OCI-LY7 (cell line): ENCODE measurements around the gene GLYATL1. TPM values are rescaled to one million over a fixed set of nuclear protein-coding genes. Genes with fewer than 3 reads are reported as not detected.

ENCODE experiments used
- BruUV-seq: library from RNA; stranded (reverse); fragments of 400-500 nt; replicated peaks from 2 replicates; lab custom pipeline; 2021; lab: Mats Ljungman, UMichigan
- CTCF ChIA-PET: fragments of 300-600 bp; sonication (Branson Sonifier 250); formaldehyde crosslinking; loops from one replicate; lab custom pipeline; 2022; ENCODE audit warnings: antibody characterized with exemption; ENCODE audit not compliant: unreplicated experiment; lab: Charles Lee
- POLR2A ChIA-PET: fragments of 300-600 bp; sonication (Branson Sonifier 250); formaldehyde crosslinking; loops from one replicate; lab custom pipeline; 2022; ENCODE audit warnings: antibody characterized with exemption; lab: Charles Lee
- DNase-seq: peaks from one replicate; pipeline ENCODE4 v3.0.0-alpha.2; 2015; ENCODE audit warnings: low spot score
- H2AFZ ChIP-seq: fragments of 200-600 bp; sonication (generic), shearing (Covaris generic); 2 replicates; pipeline ENCODE4 v1.6.1; 2014; ENCODE audit warnings: mild to moderate bottlenecking, antibody characterized with exemption, low read length, moderate library complexity
- H3K27ac ChIP-seq: fragments of 200-600 bp; sonication (generic); 2 replicates; pipeline ENCODE4 v1.5.1; 2014; ENCODE audit warnings: mixed run types, low read depth, mild to moderate bottlenecking, moderate library complexity, low read length, inconsistent platforms; ENCODE audit not compliant: poor library complexity, severe bottlenecking
- H3K36me3 ChIP-seq: fragments of 200-600 bp; sonication (generic); 2 replicates; pipeline ENCODE4 v1.6.1; 2014; ENCODE audit warnings: mild to moderate bottlenecking, antibody characterized with exemption, low read length, moderate library complexity, mixed read lengths; ENCODE audit not compliant: insufficient read depth
- H3K4me1 ChIP-seq: fragments of 200-600 bp; sonication (generic); 2 replicates; pipeline ENCODE4 v1.5.1; 2014; ENCODE audit warnings: mild to moderate bottlenecking, low read length; ENCODE audit not compliant: insufficient read depth, poor library complexity, severe bottlenecking
- H3K4me2 ChIP-seq: fragments of 200-600 bp; sonication (generic); 2 replicates; pipeline ENCODE4 v1.6.1; 2014; ENCODE audit warnings: mild to moderate bottlenecking, low read length
- H3K4me3 ChIP-seq: fragments of 200-600 bp; sonication (generic); 2 replicates; pipeline ENCODE4 v1.5.1; 2014; ENCODE audit warnings: mild to moderate bottlenecking, low read depth, low read length; ENCODE audit not compliant: poor library complexity, severe bottlenecking
- H3K79me2 ChIP-seq: fragments of 200-600 bp; sonication (generic); 2 replicates; pipeline ENCODE4 v1.6.1; 2016; ENCODE audit warnings: low read depth, mild to moderate bottlenecking, low read length, moderate library complexity, mixed read lengths; ENCODE audit not compliant: insufficient read depth
- H3K9me2 ChIP-seq: fragments of 200-600 bp; sonication (generic); 2 replicates; pipeline ENCODE4 v1.6.1; 2016; ENCODE audit warnings: mild to moderate bottlenecking, low read length, mixed read lengths; ENCODE audit not compliant: insufficient read depth
- H3K9me3 ChIP-seq: fragments of 200-600 bp; sonication (generic); 2 replicates; pipeline ENCODE4 v1.6.1; 2014; ENCODE audit warnings: mild to moderate bottlenecking, mixed run types, low read length, mixed read lengths
- H4K20me1 ChIP-seq: fragments of 200-600 bp; sonication (generic); 2 replicates; pipeline ENCODE4 v1.6.1; 2014; ENCODE audit warnings: mild to moderate bottlenecking, antibody characterized with exemption, low read length, moderate library complexity, mixed read lengths; ENCODE audit not compliant: insufficient read depth
- EZH2phosphoT487 ChIP-seq: fragments of 200-600 bp; sonication (generic); IDR thresholded peaks from 2 replicates; pipeline ENCODE4 v1.6.1; 2018; ENCODE audit warnings: low read depth, borderline replicate concordance, mild to moderate bottlenecking, mixed run types, antibody characterized with exemption, low read length, moderate library complexity, mixed read lengths
- intact Hi-C: fragments of 100-400 bp; cut with micrococcal nuclease; formaldehyde crosslinking; loops from one replicate; pipeline ENCODE4 v1.10.0; 2022; ENCODE audit not compliant: unreplicated experiment
- total RNA-seq, 2 experiments: library from RNA; depleted of rRNA in 1 of 2; stranded (reverse); fragments of >200 nt in 1 of 2; shearing (Covaris generic) in 1 of 2; gene quantifications; 2 replicates each; pipeline ENCODE4 v1.2.3, GENCODE V29; 2014 to 2022
- TF ChIP-seq, protein P1 (sequence below): fragments of 200-600 bp; sonication (generic); conservative IDR thresholded peaks from 2 replicates; pipeline ENCODE4 v1.5.1; 2014; ENCODE audit warnings: mild to moderate bottlenecking, antibody characterized with exemption, low read length, moderate library complexity, mixed read lengths

Gene GLYATL1
- total RNA-seq, 2 experiments from 2014 or later: not detected

GRCh38 chr11:58994171-58994570 is 54.9 kb downstream of the GLYATL1 start:
- TF ChIP-seq EZH2phosphoT487: no peak
- TF ChIP-seq, protein P1, sequence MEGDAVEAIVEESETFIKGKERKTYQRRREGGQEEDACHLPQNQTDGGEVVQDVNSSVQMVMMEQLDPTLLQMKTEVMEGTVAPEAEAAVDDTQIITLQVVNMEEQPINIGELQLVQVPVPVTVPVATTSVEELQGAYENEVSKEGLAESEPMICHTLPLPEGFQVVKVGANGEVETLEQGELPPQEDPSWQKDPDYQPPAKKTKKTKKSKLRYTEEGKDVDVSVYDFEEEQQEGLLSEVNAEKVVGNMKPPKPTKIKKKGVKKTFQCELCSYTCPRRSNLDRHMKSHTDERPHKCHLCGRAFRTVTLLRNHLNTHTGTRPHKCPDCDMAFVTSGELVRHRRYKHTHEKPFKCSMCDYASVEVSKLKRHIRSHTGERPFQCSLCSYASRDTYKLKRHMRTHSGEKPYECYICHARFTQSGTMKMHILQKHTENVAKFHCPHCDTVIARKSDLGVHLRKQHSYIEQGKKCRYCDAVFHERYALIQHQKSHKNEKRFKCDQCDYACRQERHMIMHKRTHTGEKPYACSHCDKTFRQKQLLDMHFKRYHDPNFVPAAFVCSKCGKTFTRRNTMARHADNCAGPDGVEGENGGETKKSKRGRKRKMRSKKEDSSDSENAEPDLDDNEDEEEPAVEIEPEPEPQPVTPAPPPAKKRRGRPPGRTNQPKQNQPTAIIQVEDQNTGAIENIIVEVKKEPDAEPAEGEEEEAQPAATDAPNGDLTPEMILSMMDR: no peak

GRCh38 chr11:58998480-58999290 is 59.4 kb downstream of the GLYATL1 start:
- CTCF ChIA-PET: no interaction called here
- BruUV-seq: no TSS peak
- H3K4me3 ChIP-seq: no peak overlapping the region
- H3K79me2 ChIP-seq: no peaks in the 10 kb centered on the region
- H3K27ac ChIP-seq: no peak overlapping the region
- no peak overlapping the region for H2AFZ ChIP-seq
- H4K20me1 ChIP-seq: no peaks in the 10 kb centered on the region
- H3K9me3 ChIP-seq: no peaks in the 10 kb centered on the region
- H3K4me2 ChIP-seq: no peak overlapping the region
- H3K36me3 ChIP-seq: no peaks in the 10 kb centered on the region
- intact Hi-C loops: no loop called here
- H3K9me2 ChIP-seq: no peaks in the 10 kb centered on the region
- no peak for DNase-seq
- H3K4me1 ChIP-seq: no peaks in the 10 kb centered on the region
- POLR2A ChIA-PET: interaction anchor here (0.6 to 1.8 kb wide), 3 partner anchors 10 to 481 kb away, joined by 3 to 4 read pairs (median 3); no protein-coding TSS in a partner anchor
- TF ChIP-seq, protein P1: no peak
- TF ChIP-seq EZH2phosphoT487: no peak

More at GRCh38 chr11:58994171-58994570, 54.9 kb downstream of the GLYATL1 start:
- no TSS peak for BruUV-seq
- Histone ChIP-seq H3K9me3 (no peaks in the 10 kb centered on the region), H3K27ac (no peak overlapping the region), H3K79me2 (no peaks in the 10 kb centered on the region), H4K20me1 (no peaks in the 10 kb centered on the region), H3K4me1 (no peaks in the 10 kb centered on the region), H2AFZ (no peak overlapping the region), H3K4me3 (no peak overlapping the region), H3K9me2 (no peaks in the 10 kb centered on the region), H3K4me2 (no peak overlapping the region), H3K36me3 (no peaks in the 10 kb centered on the region)
- POLR2A ChIA-PET: interaction anchor here (0.7 kb wide), 1 partner anchor 271 kb away, joined by 3 read pairs; no protein-coding TSS in a partner anchor
- DNase-seq: no peak
- intact Hi-C loops: no loop called here
- CTCF ChIA-PET: no interaction called here

GRCh38 chr11:58999291-58999680 is 60.0 kb downstream of the GLYATL1 start:
- intact Hi-C loops: no loop called here
- Histone ChIP-seq H3K4me3 (no peak overlapping the region), H3K9me3 (no peaks in the 10 kb centered on the region), H4K20me1 (no peaks in the 10 kb centered on the region), H3K79me2 (no peaks in the 10 kb centered on the region), H3K4me1 (no peaks in the 10 kb centered on the region), H3K4me2 (no peak overlapping the region), H3K27ac (no peak overlapping the region), H2AFZ (no peak overlapping the region), H3K36me3 (no peaks in the 10 kb centered on the region), H3K9me2 (no peaks in the 10 kb centered on the region)
- DNase-seq: peak; percentile 18
- no TSS peak for BruUV-seq
- POLR2A ChIA-PET: interaction anchor here (1.8 kb wide), 1 partner anchor 11 kb away, joined by 4 read pairs; no protein-coding TSS in a partner anchor
- CTCF ChIA-PET: no interaction called here
- TF ChIP-seq, protein P1: no peak
- TF ChIP-seq EZH2phosphoT487: no peak
